ENCODE measurements around the gene MINDY4. TPM values are rescaled to one million over a fixed set of nuclear protein-coding genes. Genes with fewer than 3 reads are reported as not detected.

The MINDY4 gene
- total RNA-seq, 1 donor from 2014 or later: 0.96 TPM

DNA sequence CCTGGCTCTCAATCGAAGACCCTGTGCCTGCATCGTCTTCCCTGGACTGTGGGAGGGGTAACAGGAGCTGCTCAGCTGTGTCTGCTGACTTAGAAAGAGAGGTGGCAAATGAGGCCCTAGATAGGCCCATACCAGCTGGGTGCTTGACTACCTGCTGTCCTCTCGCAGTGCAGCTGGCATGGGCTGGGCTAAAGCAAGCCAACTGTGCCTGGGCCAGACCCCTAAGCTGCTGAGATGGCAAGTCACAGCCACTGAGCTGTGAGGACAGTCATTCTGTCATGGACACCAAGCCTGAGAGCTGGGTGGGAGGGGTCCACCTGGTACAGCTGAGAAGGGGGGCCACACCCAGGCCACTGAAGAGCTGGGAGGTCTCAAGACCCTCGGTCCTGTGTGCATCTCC lies 94.6 kb downstream of the MINDY4 start:
- H3K27ac Mint-ChIP-seq: no peak overlapping the region
- H3K36me3 Mint-ChIP-seq (ENCODE audit: low read depth): no peaks in the 10 kb centered on the region
- H3K4me3 Mint-ChIP-seq: no peak overlapping the region
- no peaks in the 10 kb centered on the region for H3K9me3 Mint-ChIP-seq
- no peak for DNase-seq (ENCODE audit: low spot score)
- no peaks in the 10 kb centered on the region for H3K4me1 Mint-ChIP-seq (ENCODE audit: low read depth)
- intact Hi-C loops (cut with micrococcal nuclease): no loop called here
- H3K27me3 Mint-ChIP-seq (ENCODE audit: insufficient read depth): peaks cover 2% of the 10 kb centered on the region

DNA sequence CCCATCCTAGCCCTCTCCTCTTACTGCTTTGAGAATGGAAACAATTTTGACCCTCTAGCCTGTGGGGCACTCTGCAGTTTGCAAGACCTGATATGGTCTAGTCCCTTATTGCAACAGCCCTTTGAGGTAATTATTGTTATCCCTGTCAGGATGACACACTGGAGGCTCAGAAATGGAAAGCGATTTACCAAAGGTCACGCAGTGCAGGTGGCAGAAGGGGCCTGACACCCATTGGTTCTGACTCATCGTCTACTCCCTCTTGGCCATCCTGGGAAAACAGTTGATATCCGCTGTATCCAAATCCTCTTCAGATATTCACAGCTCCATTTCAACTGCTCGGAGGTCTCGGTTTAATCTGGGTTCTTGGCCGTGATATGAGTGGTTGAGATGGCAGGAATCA lies 95.7 kb downstream of the MINDY4 start:
- no peaks in the 10 kb centered on the region for H3K9me3 Mint-ChIP-seq
- H3K4me1 Mint-ChIP-seq (ENCODE audit: low read depth): no peaks in the 10 kb centered on the region
- H3K27ac Mint-ChIP-seq: no peak overlapping the region
- DNase-seq (ENCODE audit: low spot score): no peak
- H3K36me3 Mint-ChIP-seq (ENCODE audit: low read depth): no peaks in the 10 kb centered on the region
- intact Hi-C loops (cut with micrococcal nuclease): no loop called here
- H3K4me3 Mint-ChIP-seq: no peak overlapping the region
- peaks cover 2% of the 10 kb centered on the region for H3K27me3 Mint-ChIP-seq (ENCODE audit: insufficient read depth)

DNA sequence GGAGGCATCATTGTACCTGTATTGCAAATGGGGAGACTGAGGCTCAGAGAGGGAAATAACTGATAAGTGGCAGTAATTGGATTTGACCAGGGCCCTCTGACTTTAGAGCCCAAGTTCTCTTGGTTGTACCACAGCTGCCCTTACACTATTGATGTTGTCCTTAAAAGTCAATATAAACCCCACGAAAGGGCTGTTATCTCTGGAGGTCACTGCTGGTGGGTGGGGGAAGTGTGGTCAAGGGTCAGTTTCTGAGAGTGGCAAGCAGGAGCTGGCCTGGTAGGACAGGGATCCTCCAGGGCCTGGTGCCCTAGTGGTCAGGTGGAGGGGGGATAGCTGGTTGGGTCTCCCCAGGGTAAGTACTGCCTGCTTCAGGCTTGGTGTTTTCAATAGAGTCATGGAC lies 96.3 kb downstream of the MINDY4 start:
- no peak for DNase-seq (ENCODE audit: low spot score)
- intact Hi-C loops (cut with micrococcal nuclease): no loop called here
- no peaks in the 10 kb centered on the region for H3K9me3 Mint-ChIP-seq
- H3K27ac Mint-ChIP-seq: no peak overlapping the region
- H3K4me3 Mint-ChIP-seq: no peak overlapping the region
- no peaks in the 10 kb centered on the region for H3K36me3 Mint-ChIP-seq (ENCODE audit: low read depth)
- peaks cover 2% of the 10 kb centered on the region for H3K27me3 Mint-ChIP-seq (ENCODE audit: insufficient read depth)
- no peaks in the 10 kb centered on the region for H3K4me1 Mint-ChIP-seq (ENCODE audit: low read depth)

DNA sequence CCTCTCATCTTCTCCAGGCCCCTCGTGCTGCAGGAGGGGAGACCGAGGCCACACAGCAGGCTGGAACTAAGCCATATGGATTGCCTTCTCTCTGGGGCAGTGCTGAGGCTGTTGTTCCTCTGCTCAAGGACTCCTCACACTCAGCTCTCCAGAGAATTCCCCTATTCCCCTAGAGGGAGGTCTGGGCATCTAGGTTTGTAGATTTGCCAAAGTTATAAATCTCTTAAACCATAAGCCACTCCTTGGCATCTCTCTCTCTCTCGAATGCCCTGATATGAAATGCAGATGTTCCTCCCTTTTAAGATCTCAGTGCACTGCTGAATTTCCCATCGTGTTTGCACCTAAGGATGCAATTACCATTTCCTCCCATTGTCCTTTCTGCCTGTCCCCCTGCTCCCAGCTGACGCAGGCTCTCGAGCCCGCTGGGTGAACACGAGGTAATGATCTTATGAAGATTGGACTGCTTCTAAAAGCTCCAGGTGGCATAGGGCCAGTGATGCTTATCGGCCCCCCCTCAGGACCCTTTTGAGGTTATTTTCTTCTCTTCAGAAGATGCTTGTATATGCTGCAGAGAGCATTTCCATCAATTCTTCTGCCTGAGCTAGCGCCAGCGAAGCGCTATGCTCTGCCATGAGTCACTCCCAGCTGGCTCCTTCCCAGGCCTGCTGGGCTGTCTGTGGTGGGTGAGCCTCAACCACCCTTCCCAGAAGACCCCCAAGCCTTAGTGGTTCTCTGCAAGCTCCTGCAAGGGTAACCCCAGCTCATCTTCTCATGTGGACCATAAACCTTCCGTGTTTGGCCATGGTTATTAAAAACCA lies 98.8 kb downstream of the MINDY4 start:
- no peaks in the 10 kb centered on the region for H3K36me3 Mint-ChIP-seq (ENCODE audit: low read depth)
- no peak overlapping the region for H3K27ac Mint-ChIP-seq
- intact Hi-C loops (cut with micrococcal nuclease): no loop called here
- no peaks in the 10 kb centered on the region for H3K4me1 Mint-ChIP-seq (ENCODE audit: low read depth)
- DNase-seq (ENCODE audit: low spot score): no peak
- no peak overlapping the region for H3K4me3 Mint-ChIP-seq
- H3K9me3 Mint-ChIP-seq: no peaks in the 10 kb centered on the region
- H3K27me3 Mint-ChIP-seq (ENCODE audit: insufficient read depth): peaks cover 2% of the 10 kb centered on the region

DNA sequence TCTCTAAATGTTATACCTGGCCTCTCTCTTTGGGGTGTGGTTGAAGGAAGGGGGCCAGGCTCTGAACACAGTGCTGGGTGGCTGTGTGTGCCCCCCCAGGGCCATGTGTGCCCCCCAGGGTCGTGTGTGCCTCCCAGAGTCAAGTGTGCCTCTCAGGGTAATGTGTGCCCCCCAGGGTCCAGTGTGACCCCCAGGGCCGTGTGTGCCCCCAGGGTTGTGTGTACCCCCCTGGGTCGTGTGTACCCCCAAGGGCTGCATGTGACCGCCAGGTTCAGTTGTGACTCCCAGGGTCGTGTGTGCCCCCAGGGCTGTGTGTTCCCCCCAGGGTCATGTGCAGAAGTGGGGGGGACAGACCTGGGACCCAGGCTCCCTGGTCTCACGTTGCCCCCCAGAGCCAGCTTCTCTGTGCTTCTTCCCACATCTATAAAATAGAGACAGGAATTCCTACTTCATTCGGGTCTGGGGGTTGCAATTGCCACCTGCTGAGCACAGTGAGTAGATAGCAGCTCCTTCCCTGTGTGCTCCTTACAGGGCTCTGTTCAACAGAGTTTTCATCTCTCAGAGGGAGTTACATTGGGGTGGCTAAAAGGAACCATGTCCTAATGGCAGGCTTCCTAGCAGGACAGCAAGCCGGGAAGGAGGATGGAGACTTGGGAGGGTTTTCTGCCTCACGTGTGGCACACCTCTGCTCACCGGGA lies 99.8 kb downstream of the MINDY4 start:
- H3K27ac Mint-ChIP-seq: no peak overlapping the region
- no peaks in the 10 kb centered on the region for H3K9me3 Mint-ChIP-seq
- H3K36me3 Mint-ChIP-seq (ENCODE audit: low read depth): no peaks in the 10 kb centered on the region
- H3K4me3 Mint-ChIP-seq: no peak overlapping the region
- H3K27me3 Mint-ChIP-seq (ENCODE audit: insufficient read depth): peaks cover 2% of the 10 kb centered on the region
- no peak for DNase-seq (ENCODE audit: low spot score)
- no peaks in the 10 kb centered on the region for H3K4me1 Mint-ChIP-seq (ENCODE audit: low read depth)
- intact Hi-C loops (cut with micrococcal nuclease): loop anchor here (1.0 kb wide), 1 partner anchor 19 kb away; no protein-coding TSS in a partner anchor

DNA sequence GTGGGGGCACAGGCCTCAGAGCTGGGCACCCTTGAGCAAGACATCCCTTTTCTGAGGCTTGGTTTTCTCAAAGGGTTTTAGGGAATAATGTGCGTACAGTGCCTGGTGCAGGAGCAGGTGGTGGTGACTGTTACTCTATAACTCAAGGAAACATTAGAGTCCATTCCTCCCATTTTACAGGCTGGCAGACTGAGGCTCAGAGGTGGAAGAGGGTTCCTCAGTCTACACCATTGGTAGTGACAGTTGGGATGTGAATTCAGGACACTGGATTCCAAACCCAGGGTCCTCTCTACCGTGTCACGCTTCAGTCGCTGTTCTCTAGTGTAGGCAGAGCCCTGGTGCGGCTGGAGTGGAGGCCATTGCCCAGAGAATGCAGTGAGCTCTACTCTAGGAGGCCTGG lies 100.4 kb downstream of the MINDY4 start:
- Mint-ChIP-seq H3K4me1 (ENCODE audit: low read depth) (no peaks in the 10 kb centered on the region), H3K27me3 (ENCODE audit: insufficient read depth) (peaks cover 2% of the 10 kb centered on the region), H3K36me3 (ENCODE audit: low read depth) (no peaks in the 10 kb centered on the region), H3K4me3 (no peak overlapping the region), H3K9me3 (no peaks in the 10 kb centered on the region), H3K27ac (no peak overlapping the region)
- intact Hi-C loops (cut with micrococcal nuclease): loop anchor here (1.0 kb wide), 1 partner anchor 19 kb away; no protein-coding TSS in a partner anchor
- no peak for DNase-seq (ENCODE audit: low spot score)

DNA sequence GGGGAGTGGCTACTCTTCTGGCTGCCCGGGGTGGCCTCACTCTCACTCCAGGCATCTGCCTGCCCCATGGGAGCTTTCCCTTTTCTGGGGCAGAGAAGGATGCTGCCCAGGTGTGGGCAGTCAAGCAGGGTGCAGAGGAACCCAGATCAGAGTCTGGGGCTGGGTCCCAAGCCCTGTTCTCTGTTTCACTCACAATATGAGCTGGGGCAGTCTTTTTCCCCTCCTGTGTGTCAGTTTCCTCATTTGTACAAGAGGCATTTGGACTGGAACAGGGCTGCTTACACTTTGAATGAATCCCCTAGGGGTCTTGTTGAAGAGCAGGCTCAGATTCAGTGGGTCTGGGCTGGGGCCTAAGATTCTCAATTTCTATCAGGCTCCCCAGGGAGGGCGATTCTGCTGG lies 102.0 kb downstream of the MINDY4 start:
- no peak for DNase-seq (ENCODE audit: low spot score)
- intact Hi-C loops (cut with micrococcal nuclease): no loop called here
- no peaks in the 10 kb centered on the region for H3K4me1 Mint-ChIP-seq (ENCODE audit: low read depth)
- no peaks in the 10 kb centered on the region for H3K9me3 Mint-ChIP-seq
- no peak overlapping the region for H3K4me3 Mint-ChIP-seq
- H3K27ac Mint-ChIP-seq: no peak overlapping the region
- H3K36me3 Mint-ChIP-seq (ENCODE audit: low read depth): no peaks in the 10 kb centered on the region
- peaks cover 2% of the 10 kb centered on the region for H3K27me3 Mint-ChIP-seq (ENCODE audit: insufficient read depth)

DNA sequence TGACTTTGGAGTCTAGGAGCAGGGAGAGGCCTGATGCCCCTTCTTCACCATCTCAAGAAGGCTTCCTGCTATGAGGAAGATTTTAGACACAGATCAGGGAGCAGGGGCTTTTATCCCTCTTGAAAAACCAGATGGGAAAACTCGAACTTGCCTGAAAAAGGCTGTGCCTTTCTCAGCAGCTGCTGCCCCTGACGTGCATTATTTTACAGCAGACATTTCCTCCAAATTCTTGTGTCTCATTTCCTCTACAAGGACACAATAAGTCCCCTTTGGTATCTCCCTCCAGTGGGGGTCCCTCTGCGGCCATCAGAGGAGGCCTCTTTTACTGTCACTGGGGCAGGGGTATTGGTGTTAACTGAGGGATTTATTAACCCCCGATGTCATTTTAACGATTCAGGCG lies 102.4 kb downstream of the MINDY4 start:
- Mint-ChIP-seq H3K27me3 (ENCODE audit: insufficient read depth) (peaks cover 2% of the 10 kb centered on the region), H3K27ac (no peak overlapping the region), H3K4me1 (ENCODE audit: low read depth) (no peaks in the 10 kb centered on the region), H3K9me3 (no peaks in the 10 kb centered on the region), H3K36me3 (ENCODE audit: low read depth) (no peaks in the 10 kb centered on the region), H3K4me3 (no peak overlapping the region)
- intact Hi-C loops (cut with micrococcal nuclease): no loop called here
- no peak for DNase-seq (ENCODE audit: low spot score)

DNA sequence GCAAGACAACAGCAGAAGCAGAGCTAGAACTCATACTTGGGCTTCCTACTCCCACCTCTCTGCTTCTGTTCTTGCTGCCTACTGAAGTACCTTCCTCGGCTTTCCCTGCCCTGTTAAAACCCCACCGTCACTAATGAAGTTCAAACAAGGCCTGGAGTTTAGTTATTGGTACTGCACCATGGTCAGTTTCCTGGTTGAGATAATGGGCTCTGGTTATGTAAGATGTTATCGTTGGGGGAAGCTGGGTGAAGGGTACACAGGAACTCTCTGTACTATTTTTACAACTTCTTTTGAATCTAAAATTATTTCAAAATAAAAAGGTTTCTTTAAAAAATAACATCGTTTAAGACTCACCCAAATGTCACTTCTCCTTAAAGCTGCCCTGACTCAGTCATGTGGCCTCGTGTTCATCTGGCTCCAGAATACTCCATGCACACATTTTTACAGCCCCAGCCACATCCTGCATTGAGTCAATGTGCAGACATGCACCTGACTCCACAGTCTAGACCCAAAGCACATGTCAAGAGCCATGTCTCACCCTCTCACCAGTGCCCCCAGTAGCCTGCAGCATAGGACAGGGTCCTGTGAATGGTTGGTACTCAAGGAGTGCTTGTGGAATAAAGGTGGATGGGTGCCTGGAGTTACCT lies 103.6 kb downstream of the MINDY4 start:
- no peaks in the 10 kb centered on the region for H3K9me3 Mint-ChIP-seq
- intact Hi-C loops (cut with micrococcal nuclease): no loop called here
- H3K4me1 Mint-ChIP-seq (ENCODE audit: low read depth): no peaks in the 10 kb centered on the region
- no peak overlapping the region for H3K4me3 Mint-ChIP-seq
- no peaks in the 10 kb centered on the region for H3K36me3 Mint-ChIP-seq (ENCODE audit: low read depth)
- H3K27ac Mint-ChIP-seq: no peak overlapping the region
- DNase-seq (ENCODE audit: low spot score): no peak
- no peaks in the 10 kb centered on the region for H3K27me3 Mint-ChIP-seq (ENCODE audit: insufficient read depth)

DNA sequence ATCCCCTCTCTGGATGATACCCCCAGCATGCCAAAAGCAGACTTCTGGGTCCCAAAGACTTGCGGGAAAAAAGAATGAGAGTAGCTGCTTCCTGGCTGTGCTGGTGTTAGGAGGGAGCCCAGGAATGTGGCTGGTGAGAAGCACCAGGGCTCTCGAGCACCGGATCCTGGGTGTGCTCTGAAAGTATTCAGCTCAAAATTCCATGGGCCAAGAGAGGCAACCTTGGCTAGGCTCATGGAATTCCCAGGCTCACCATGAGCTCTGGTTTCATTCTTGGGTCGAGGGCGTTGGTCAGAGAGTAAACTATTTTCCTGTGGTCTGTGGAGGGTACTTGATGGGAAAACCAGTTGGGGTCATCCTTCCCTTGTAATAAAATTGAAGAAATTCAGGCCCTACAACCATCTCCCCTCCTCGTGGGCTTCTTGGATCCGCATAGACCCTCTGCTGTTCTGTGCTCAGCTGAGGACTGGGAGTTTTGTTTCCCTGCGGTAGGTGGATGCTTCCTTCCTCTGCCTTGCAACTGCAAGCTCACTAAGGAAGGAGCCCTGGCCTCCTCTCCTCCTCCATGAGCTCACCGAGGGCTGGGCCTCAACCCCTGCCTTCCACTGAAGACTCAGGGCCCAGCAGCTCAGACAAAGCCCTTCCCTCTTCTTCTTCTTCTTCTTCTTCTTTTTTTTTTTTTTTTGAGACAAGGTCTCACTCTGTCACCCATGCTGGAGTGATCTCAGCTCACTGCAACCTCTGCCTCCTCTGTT lies 106.0 kb downstream of the MINDY4 start:
- no peak overlapping the region for H3K27ac Mint-ChIP-seq
- no peak for DNase-seq (ENCODE audit: low spot score)
- H3K27me3 Mint-ChIP-seq (ENCODE audit: insufficient read depth): no peaks in the 10 kb centered on the region
- H3K4me1 Mint-ChIP-seq (ENCODE audit: low read depth): no peaks in the 10 kb centered on the region
- no peaks in the 10 kb centered on the region for H3K36me3 Mint-ChIP-seq (ENCODE audit: low read depth)
- intact Hi-C loops (cut with micrococcal nuclease): no loop called here
- H3K4me3 Mint-ChIP-seq: no peak overlapping the region
- H3K9me3 Mint-ChIP-seq: no peaks in the 10 kb centered on the region

DNA sequence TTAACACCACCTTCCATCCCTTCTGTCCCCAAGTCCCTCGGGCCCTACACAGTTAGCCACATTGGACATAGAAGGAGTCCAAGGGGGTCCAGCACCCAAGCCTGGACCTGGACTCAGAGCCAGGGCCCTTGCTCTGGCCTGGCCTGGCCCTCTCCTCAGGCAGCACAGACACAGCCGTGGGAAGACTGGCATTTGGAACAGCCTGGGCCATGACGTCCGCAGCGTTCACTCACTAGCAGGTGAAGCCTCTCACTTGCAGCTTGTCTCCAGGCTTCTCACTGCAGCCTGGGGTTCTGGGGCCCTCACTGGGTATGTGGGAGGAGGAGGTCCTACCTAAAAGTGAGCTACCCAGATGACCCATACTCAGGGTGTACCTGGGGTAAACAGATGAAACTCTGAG lies 106.8 kb downstream of the MINDY4 start:
- Mint-ChIP-seq H3K4me3 (no peak overlapping the region), H3K27ac (no peak overlapping the region), H3K9me3 (no peaks in the 10 kb centered on the region), H3K4me1 (ENCODE audit: low read depth) (no peaks in the 10 kb centered on the region), H3K27me3 (ENCODE audit: insufficient read depth) (no peaks in the 10 kb centered on the region), H3K36me3 (ENCODE audit: low read depth) (no peaks in the 10 kb centered on the region)
- intact Hi-C loops (cut with micrococcal nuclease): no loop called here
- DNase-seq (ENCODE audit: low spot score): no peak

DNA sequence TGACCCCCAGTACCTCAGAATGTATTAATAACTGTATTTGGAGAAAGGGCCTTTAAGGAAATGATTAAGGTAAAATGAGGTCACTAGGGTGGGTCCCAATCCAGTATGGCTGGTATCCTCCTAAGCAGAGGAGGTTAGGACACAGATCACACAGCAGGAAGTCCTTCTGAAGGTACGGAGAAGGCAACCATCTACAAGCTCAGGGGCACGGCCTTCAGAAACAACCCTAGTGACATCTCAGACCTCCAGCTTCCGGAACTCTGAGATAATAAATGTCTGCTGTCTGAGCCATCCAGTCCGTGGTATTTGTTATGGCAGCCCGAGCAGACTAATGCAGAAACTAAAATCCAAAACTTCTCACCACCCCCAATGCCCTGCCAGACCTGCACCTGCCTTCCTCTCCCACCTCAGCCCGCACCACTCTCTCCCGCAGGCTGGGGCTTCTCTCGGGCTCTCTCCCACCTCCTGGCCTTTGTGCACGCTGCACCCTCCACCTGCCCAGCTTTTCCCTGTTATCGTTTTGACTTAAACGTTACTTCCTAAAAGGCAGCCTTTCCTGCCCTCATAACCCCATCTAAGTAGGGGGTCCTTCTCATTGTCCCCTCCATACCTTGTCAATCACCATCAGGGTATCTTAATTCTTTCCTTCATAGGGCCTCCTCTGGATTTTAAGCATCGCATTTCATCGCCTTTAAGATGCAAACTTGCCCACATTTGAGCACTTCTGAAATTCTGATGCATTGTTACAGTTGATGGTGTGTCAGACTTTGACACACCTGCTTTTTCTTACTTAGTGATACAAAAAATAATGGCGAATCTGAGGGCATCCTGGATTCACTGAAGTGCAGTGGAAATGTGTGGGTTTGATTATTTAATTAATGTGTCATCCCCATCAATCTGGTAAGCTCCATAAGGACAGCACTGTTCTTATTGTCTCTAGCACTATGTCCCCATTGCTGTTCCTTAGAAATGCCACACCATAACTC lies 108.2 kb downstream of the MINDY4 start:
- no peaks in the 10 kb centered on the region for H3K9me3 Mint-ChIP-seq
- no peaks in the 10 kb centered on the region for H3K4me1 Mint-ChIP-seq (ENCODE audit: low read depth)
- DNase-seq (ENCODE audit: low spot score): no peak
- no peak overlapping the region for H3K4me3 Mint-ChIP-seq
- intact Hi-C loops (cut with micrococcal nuclease): no loop called here
- H3K27me3 Mint-ChIP-seq (ENCODE audit: insufficient read depth): no peaks in the 10 kb centered on the region
- no peak overlapping the region for H3K27ac Mint-ChIP-seq
- H3K36me3 Mint-ChIP-seq (ENCODE audit: low read depth): no peaks in the 10 kb centered on the region

Data from activated T-helper 1 cell treated with anti-CD3 and anti-CD28 coated beads, Interleukin-12 subunit alpha, Interleukin-12 subunit beta, Interleukin-2, Interleukin-4 antibody, amounts not matched to agents 30 ng/mL and 10 ng/mL and 1 ng/mL, durations not matched to agents 14 hours and 24 hours and 36 hours (primary cell).